Measurements from ENCODE around the gene MARCHF9.

Gene MARCHF9

DNA sequence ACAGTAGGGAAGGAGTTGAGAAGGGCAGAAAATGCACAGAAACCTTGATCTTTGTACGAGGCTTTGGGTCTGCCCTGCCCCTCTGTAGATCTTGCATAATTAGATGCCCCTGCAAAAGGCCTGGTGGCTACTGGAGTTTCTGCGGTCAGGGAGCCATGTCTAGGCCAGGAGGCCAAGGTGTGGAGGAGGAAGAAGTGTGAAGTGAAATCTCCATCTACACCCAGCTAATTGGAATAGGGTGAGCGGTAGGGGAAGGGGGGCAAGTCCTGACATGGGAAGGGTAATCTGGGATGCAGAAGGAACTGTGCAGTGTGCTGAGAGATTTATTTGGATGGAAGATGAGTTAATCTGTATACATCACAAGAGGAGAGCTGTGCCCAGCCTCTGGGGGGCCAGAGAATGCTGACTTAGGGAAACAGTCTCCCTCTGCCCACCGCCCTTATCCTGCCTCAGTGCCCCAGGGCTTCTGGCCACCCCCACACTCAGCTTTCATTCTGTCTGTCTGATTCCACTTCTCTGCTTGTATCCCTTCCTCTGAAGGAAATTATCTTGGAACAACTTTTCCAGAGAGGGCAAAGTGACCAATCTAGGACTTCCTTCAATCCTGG lies 6.6 kb downstream of the MARCHF9 start:
- Histone ChIP-seq H3K27me3 (ENCODE audit: low read length) (no peaks in the 10 kb centered on the region), H3K27ac (ENCODE audit: low read depth, low read length) (no peak overlapping the region)

GRCh38 chr12:57762463-57762862 lies 7.6 kb downstream of the MARCHF9 start:
- Histone ChIP-seq H3K9ac (ENCODE audit: low read length) (no peak overlapping the region), H2AFZ (ENCODE audit: low read depth, low read length, severe bottlenecking) (no peak overlapping the region), H3K4me2 (ENCODE audit: low read depth, low read length, poor library complexity, severe bottlenecking) (no peak overlapping the region), H3K9me2 (replicated peaks; ENCODE audit: insufficient read depth, low read length) (no peaks in the 10 kb centered on the region), H4K20me1 (ENCODE audit: low read depth, low read length) (peaks cover 8% of the 10 kb centered on the region), H3F3A (ENCODE audit: insufficient read depth) (no peaks in the 10 kb centered on the region), H3K4me3 (ENCODE audit: insufficient read depth, low read length, poor library complexity, severe bottlenecking) (no peak overlapping the region), H3K79me2 (ENCODE audit: insufficient read depth, low read length) (no peaks in the 10 kb centered on the region), H3K36me3 (ENCODE audit: low read length) (no peaks in the 10 kb centered on the region), H3K9me3 (ENCODE audit: insufficient read depth, low read length) (no peaks in the 10 kb centered on the region), H3K27ac (ENCODE audit: low read depth, low read length) (no peak overlapping the region), H3K27me3 (ENCODE audit: low read length) (no peaks in the 10 kb centered on the region)
- TF ChIP-seq EZH2phosphoT487 (conservative IDR thresholded peaks at IDR 0.05; ENCODE audit: low read length), result no peak
- TF ChIP-seq, protein P1, sequence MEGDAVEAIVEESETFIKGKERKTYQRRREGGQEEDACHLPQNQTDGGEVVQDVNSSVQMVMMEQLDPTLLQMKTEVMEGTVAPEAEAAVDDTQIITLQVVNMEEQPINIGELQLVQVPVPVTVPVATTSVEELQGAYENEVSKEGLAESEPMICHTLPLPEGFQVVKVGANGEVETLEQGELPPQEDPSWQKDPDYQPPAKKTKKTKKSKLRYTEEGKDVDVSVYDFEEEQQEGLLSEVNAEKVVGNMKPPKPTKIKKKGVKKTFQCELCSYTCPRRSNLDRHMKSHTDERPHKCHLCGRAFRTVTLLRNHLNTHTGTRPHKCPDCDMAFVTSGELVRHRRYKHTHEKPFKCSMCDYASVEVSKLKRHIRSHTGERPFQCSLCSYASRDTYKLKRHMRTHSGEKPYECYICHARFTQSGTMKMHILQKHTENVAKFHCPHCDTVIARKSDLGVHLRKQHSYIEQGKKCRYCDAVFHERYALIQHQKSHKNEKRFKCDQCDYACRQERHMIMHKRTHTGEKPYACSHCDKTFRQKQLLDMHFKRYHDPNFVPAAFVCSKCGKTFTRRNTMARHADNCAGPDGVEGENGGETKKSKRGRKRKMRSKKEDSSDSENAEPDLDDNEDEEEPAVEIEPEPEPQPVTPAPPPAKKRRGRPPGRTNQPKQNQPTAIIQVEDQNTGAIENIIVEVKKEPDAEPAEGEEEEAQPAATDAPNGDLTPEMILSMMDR (IDR thresholded peaks at IDR 0.05; ENCODE audit: insufficient read depth, low read length, poor library complexity, severe bottlenecking), result no peak

More for the DNA sequence above, 6.6 kb downstream of the MARCHF9 start:
- no peaks in the 10 kb centered on the region for H3K36me3 ChIP-seq (ENCODE audit: low read length)
- H3K4me3 ChIP-seq (ENCODE audit: insufficient read depth, low read length, poor library complexity, severe bottlenecking), result no peak overlapping the region
- no peak overlapping the region for H2AFZ ChIP-seq (ENCODE audit: low read depth, low read length, severe bottlenecking)
- TF ChIP-seq, protein P1 (IDR thresholded peaks at IDR 0.05; ENCODE audit: insufficient read depth, low read length, poor library complexity, severe bottlenecking), result no peak
- TF ChIP-seq EZH2phosphoT487 (conservative IDR thresholded peaks at IDR 0.05; ENCODE audit: low read length), result no peak
- H3F3A ChIP-seq (ENCODE audit: insufficient read depth), result peaks cover 2% of the 10 kb centered on the region; the same call in 1 of the 2 replicates
- H3K9me3 ChIP-seq (ENCODE audit: insufficient read depth, low read length), result no peaks in the 10 kb centered on the region
- H3K9me2 ChIP-seq (replicated peaks; ENCODE audit: insufficient read depth, low read length), result no peaks in the 10 kb centered on the region
- no peak overlapping the region for H3K4me2 ChIP-seq (ENCODE audit: low read depth, low read length, poor library complexity, severe bottlenecking)
- H3K9ac ChIP-seq (ENCODE audit: low read length), result no peak overlapping the region
- no peaks in the 10 kb centered on the region for H3K79me2 ChIP-seq (ENCODE audit: insufficient read depth, low read length)
- H4K20me1 ChIP-seq (ENCODE audit: low read depth, low read length), result peaks cover 8% of the 10 kb centered on the region

DNA sequence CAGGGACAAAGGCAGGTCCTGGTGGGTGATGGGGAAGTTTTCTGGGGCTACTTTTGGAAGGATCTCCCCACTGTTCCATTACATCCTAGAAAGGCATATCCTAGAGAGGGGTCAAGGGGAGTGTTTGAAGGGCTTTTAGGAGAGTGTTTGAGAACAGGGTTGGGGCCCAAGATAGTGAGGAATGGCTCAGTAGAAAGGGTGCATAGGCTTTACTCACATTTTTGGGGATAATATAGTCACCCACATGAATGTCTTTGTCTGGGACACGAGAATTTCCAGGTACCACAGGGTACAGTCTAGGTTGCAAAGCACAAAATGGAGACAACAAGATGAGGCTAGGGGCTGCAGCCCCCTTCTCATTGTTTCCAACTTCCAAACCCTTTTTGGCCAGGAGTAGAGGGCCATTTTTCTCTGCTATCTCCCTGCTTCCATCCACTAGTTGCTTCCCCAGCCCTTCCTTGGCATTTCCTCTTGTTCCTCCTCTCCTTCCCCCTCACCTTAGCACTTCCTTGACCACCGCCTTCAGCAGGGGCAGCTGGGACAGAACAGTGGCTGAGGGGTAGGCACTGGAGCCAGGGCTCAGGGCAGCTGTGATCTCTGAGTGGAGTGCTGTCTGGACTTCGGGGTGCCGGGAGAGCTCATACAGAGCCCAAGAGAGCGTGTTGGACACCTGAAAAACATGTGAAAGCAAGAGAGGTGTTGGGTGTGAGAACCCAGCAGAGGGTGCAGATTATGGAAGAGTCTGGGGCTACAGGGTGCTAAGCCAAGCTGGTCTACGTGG lies 9.2 kb downstream of the MARCHF9 start:
- Histone ChIP-seq H3K4me2 (ENCODE audit: low read depth, low read length, poor library complexity, severe bottlenecking) (peak overlapping the region; percentile 52), H3K27me3 (ENCODE audit: low read length) (no peaks in the 10 kb centered on the region)

More for the DNA sequence above, 9.2 kb downstream of the MARCHF9 start:
- Histone ChIP-seq H2AFZ (ENCODE audit: low read depth, low read length, severe bottlenecking) (no peak overlapping the region), H3K36me3 (ENCODE audit: low read length) (no peaks in the 10 kb centered on the region), H3K9me2 (replicated peaks; ENCODE audit: insufficient read depth, low read length) (no peaks in the 10 kb centered on the region), H3K9me3 (ENCODE audit: insufficient read depth, low read length) (no peaks in the 10 kb centered on the region), H4K20me1 (ENCODE audit: low read depth, low read length) (peaks cover 8% of the 10 kb centered on the region), H3K79me2 (ENCODE audit: insufficient read depth, low read length) (no peaks in the 10 kb centered on the region), H3F3A (ENCODE audit: insufficient read depth) (no peaks in the 10 kb centered on the region), H3K27ac (ENCODE audit: low read depth, low read length) (no peak overlapping the region), H3K4me3 (ENCODE audit: insufficient read depth, low read length, poor library complexity, severe bottlenecking) (no peak overlapping the region), H3K9ac (ENCODE audit: low read length) (no peak overlapping the region)
- TF ChIP-seq EZH2phosphoT487 (conservative IDR thresholded peaks at IDR 0.05; ENCODE audit: low read length), result no peak
- TF ChIP-seq, protein P1 (IDR thresholded peaks at IDR 0.05; ENCODE audit: insufficient read depth, low read length, poor library complexity, severe bottlenecking), result no peak
